ENCODE measurements around the gene SPATA31E1.

DNA sequence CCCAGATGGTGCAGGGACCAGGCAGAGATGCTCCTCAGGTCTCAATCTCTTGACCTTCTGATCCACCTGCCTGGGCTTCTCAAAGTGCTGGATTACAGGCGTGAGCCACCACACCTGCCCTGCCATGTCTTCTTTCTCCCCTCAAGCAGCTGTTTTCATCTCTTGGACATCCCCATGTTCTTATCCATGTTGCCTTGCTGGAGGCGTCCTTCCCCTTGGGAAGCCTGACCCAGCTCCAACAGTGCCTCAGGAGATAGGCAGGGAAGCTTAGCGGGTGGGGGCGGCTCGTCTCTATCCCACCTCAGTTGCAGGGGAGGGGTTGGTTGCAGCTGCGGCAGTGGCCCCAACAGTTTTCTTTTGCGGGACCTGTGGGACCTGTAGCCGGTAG is 24.7 kb upstream of the SPATA31E1 start:
- TF ChIP-seq, protein P1, sequence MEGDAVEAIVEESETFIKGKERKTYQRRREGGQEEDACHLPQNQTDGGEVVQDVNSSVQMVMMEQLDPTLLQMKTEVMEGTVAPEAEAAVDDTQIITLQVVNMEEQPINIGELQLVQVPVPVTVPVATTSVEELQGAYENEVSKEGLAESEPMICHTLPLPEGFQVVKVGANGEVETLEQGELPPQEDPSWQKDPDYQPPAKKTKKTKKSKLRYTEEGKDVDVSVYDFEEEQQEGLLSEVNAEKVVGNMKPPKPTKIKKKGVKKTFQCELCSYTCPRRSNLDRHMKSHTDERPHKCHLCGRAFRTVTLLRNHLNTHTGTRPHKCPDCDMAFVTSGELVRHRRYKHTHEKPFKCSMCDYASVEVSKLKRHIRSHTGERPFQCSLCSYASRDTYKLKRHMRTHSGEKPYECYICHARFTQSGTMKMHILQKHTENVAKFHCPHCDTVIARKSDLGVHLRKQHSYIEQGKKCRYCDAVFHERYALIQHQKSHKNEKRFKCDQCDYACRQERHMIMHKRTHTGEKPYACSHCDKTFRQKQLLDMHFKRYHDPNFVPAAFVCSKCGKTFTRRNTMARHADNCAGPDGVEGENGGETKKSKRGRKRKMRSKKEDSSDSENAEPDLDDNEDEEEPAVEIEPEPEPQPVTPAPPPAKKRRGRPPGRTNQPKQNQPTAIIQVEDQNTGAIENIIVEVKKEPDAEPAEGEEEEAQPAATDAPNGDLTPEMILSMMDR (IDR thresholded peaks at IDR 0.05): no peak
- TF ChIP-seq POLR2A (IDR thresholded peaks at IDR 0.05): no peak

Data from heart left ventricle (tissue), 13 donors.